Liver (tissue), 9 donors: ENCODE results near the gene FBXL13. TPM values are rescaled to one million over a fixed set of nuclear protein-coding genes. Genes with fewer than 3 reads are reported as not detected.

Experiments
- DNase-seq: peaks from one replicate; pipeline ENCODE4 v3.0.0-alpha.2; 2017; ENCODE audit warnings: low spot score
- H3K27ac ChIP-seq, 2 donors: one replicate each; pipeline ENCODE4 v1.7.0; 2013; ENCODE audit warnings: inconsistent platforms in 2 of 2, low read length in 2 of 2, control low read depth in 1 of 2, low read depth in 1 of 2, mild to moderate bottlenecking in 1 of 2
- H3K27me3 ChIP-seq, 4 donors: one replicate each; pipeline versions ENCODE4 v1.6.1 to v1.7.0; 2013; ENCODE audit warnings: low read length in 3 of 4, inconsistent platforms in 1 of 4, mild to moderate bottlenecking in 1 of 4, moderate library complexity in 1 of 4; ENCODE audit not compliant: control insufficient read depth in 4 of 4, insufficient read depth in 4 of 4
- H3K36me3 ChIP-seq, 4 donors: one replicate each; pipeline versions ENCODE4 v1.6.1 to v1.7.0; 2013; ENCODE audit warnings: low read length in 3 of 4, mild to moderate bottlenecking in 3 of 4, low read depth in 1 of 4, moderate library complexity in 1 of 4; ENCODE audit not compliant: control insufficient read depth in 4 of 4, insufficient read depth in 3 of 4
- H3K4me1 ChIP-seq, 4 donors: one replicate each; pipeline versions ENCODE4 v1.6.1 to v1.7.0; 2013; ENCODE audit warnings: low read length in 3 of 4, mild to moderate bottlenecking in 3 of 4, moderate library complexity in 1 of 4; ENCODE audit not compliant: control insufficient read depth in 4 of 4, insufficient read depth in 4 of 4
- H3K4me3 ChIP-seq, 3 donors: one replicate each; pipeline versions ENCODE4 v1.6.1 to v1.7.0; 2013; ENCODE audit warnings: low read length in 3 of 3, control low read depth in 1 of 3, low read depth in 1 of 3, mild to moderate bottlenecking in 1 of 3
- H3K9ac ChIP-seq, 2 donors: one replicate each; pipeline ENCODE4 v1.7.0; 2013; ENCODE audit warnings: low read length in 2 of 2, mild to moderate bottlenecking in 2 of 2, moderate library complexity in 2 of 2, control low read depth in 1 of 2, low read depth in 1 of 2
- H3K9me3 ChIP-seq, 4 donors: one replicate each; pipeline versions ENCODE4 v1.6.1 to v1.7.0; 2013; ENCODE audit warnings: low read length in 3 of 4; ENCODE audit not compliant: control insufficient read depth in 4 of 4
- EGR1 ChIP-seq, 2 donors: IDR thresholded peaks; 2 replicates each; pipeline ENCODE4 v1.6.1; 2016 to 2018; ENCODE audit warnings: antibody characterized with exemption in 2 of 2, low read depth in 2 of 2
- FOXA1 ChIP-seq: IDR thresholded peaks from 2 replicates; pipeline ENCODE4 v1.6.1; 2016; ENCODE audit warnings: antibody characterized with exemption
- FOXA2 ChIP-seq: IDR thresholded peaks from 2 replicates; pipeline ENCODE4 v1.6.1; 2016; ENCODE audit warnings: antibody characterized with exemption
- GABPA ChIP-seq, 2 donors: IDR thresholded peaks in 1 of 2; conservative IDR thresholded peaks in 1 of 2; 2 replicates each; pipeline ENCODE4 v1.6.1; 2016; ENCODE audit warnings: antibody characterized with exemption in 2 of 2, mild to moderate bottlenecking in 1 of 2, moderate library complexity in 1 of 2
- HNF4A ChIP-seq, 2 donors: conservative IDR thresholded peaks; 2 replicates each; pipeline ENCODE4 v1.6.1; 2016; ENCODE audit warnings: antibody characterized with exemption in 2 of 2, mild to moderate bottlenecking in 2 of 2
- HNF4G ChIP-seq: IDR thresholded peaks from 2 replicates; pipeline ENCODE4 v1.6.1; 2016; ENCODE audit warnings: antibody characterized with exemption
- JUND ChIP-seq, 2 donors: IDR thresholded peaks; 2 replicates each; pipeline ENCODE4 v1.6.1; 2016; ENCODE audit warnings: antibody characterized with exemption in 2 of 2
- NR2F2 ChIP-seq: IDR thresholded peaks from 2 replicates; pipeline ENCODE4 v1.6.1; 2016; ENCODE audit warnings: antibody characterized with exemption
- RAD21 ChIP-seq, 2 donors: IDR thresholded peaks; 2 replicates each; pipeline ENCODE4 v1.6.1; 2016; ENCODE audit warnings: antibody characterized with exemption in 2 of 2, mild to moderate bottlenecking in 2 of 2
- RXRA ChIP-seq, 2 donors: IDR thresholded peaks; 2 replicates each; pipeline ENCODE4 v1.6.1; 2017 to 2018; ENCODE audit warnings: antibody characterized with exemption in 2 of 2, mild to moderate bottlenecking in 1 of 2
- SP1 ChIP-seq: IDR thresholded peaks from 2 replicates; pipeline ENCODE4 v1.6.1; 2018; ENCODE audit warnings: antibody characterized with exemption, mild to moderate bottlenecking
- TAF1 ChIP-seq: conservative IDR thresholded peaks from 2 replicates; pipeline ENCODE4 v1.6.1; 2016; ENCODE audit warnings: antibody characterized with exemption, mild to moderate bottlenecking
- YY1 ChIP-seq: IDR thresholded peaks from 2 replicates; pipeline ENCODE4 v1.6.1; 2016; ENCODE audit warnings: antibody characterized with exemption, mild to moderate bottlenecking
- WGBS: extraction: QIAGEN DNeasy Blood & Tissue Kit; methylation state at CpG from one replicate; pipeline ENCODE4 v1.1.7; 2013; 5-methylcytosine and 5-hydroxymethylcytosine counted together
- polyA plus RNA-seq, 2 donors: library from polyadenylated mRNA; stranded (reverse) in 1 of 2; unstranded in 1 of 2; fragments of 200-250 nt in 1 of 2; fragments of >200 nt in 1 of 2; fragmentation: Nextera tagmentation in 1 of 2; extraction: Ambion mirVana in 1 of 2; gene quantifications; one replicate each; pipeline versions ENCODE4 v1.2.1 to v1.2.3, GENCODE V29; 2013 to 2015
- total RNA-seq, 2 donors: library from RNA; depleted of rRNA; stranded (reverse); fragments of >200 nt; gene quantifications; one replicate each; pipeline ENCODE4 v1.2.3, GENCODE V29; 2014
- TF ChIP-seq, protein P1 (sequence below): fragments of 150-350 bp; IDR thresholded peaks from 2 replicates; pipeline ENCODE4 v1.5.1; 2017; ENCODE audit warnings: improper control_type of control experiment, low read depth, low read length; ENCODE audit not compliant: missing input control
- TF ChIP-seq, protein P2 (sequence below): IDR thresholded peaks from 2 replicates; pipeline ENCODE4 v1.6.1; 2016; ENCODE audit warnings: antibody characterized with exemption
- TF ChIP-seq, protein P3 (sequence below): IDR thresholded peaks from 2 replicates; pipeline ENCODE4 v1.6.1; 2016; ENCODE audit warnings: antibody characterized with exemption
- TF ChIP-seq, protein P4 (sequence below): IDR thresholded peaks from 2 replicates; pipeline ENCODE4 v1.6.1; 2016; ENCODE audit warnings: antibody characterized with exemption, mild to moderate bottlenecking
- TF ChIP-seq, protein P5 (sequence below): IDR thresholded peaks from 2 replicates; pipeline ENCODE4 v1.6.1; 2016; ENCODE audit warnings: antibody characterized with exemption
- donor health status: healthy.
- donor health status: healthy.
- donor health status: healthy.
- donor health status: healthy.
- donor health status: healthy.

The FBXL13 gene
- total and polyA plus RNA-seq, 4 donors, result 0.03 to 0.75 (median 0.70) TPM; not detected in 1

DNA sequence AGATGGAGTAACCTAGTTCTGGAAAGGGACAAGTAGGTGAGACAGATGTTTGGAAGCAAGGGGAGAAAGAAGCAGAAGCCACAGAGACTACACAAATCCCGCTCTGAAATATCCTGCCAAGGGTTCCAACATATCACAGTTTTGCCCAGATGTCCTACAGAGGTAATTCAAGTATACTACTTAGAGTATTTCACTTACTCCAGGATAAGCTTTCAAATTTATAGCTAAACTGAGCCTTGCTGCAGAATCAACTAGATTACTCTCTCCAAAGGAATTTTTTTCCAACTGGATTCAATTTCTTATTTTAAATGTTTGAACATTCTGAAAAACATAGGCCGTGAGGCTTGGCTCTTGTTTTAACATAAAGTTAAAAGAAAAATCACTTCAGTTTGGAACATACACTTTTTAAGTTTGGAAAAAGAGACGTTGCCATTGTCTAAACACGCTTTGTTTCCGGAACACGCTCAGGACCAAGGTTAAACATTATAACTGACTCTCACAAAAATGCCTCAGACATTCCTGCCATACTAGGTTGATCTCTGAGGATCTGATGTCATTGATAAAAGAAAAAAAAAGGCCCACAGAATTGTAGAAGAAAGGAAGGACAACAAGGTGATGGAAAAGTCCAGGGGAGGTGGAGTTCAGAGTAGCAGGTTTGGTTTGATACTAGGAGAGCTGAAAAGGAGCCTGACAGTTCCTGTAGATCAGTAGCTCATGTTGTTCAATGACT lies 251.0 kb downstream of the FBXL13 start:
- TF ChIP-seq NR2F2 (no peak), HNF4G (no peak), SP1 (no peak), RXRA (IDR thresholded peaks at IDR 0.05) (no peak), FOXA1 (no peak), EGR1 (IDR thresholded peaks at IDR 0.05; ENCODE audit: low read depth in 2 of 2) (no peak), HNF4A (conservative IDR thresholded peaks at IDR 0.05) (no peak), YY1 (no peak), TAF1 (no peak), GABPA (IDR thresholded peaks at IDR 0.05 in 1 of 2, conservative IDR thresholded peaks at IDR 0.05 in 1 of 2) (no peak), JUND (IDR thresholded peaks at IDR 0.05) (no peak), FOXA2 (no peak), RAD21 (IDR thresholded peaks at IDR 0.05) (no peak)
- TF ChIP-seq, protein P1, sequence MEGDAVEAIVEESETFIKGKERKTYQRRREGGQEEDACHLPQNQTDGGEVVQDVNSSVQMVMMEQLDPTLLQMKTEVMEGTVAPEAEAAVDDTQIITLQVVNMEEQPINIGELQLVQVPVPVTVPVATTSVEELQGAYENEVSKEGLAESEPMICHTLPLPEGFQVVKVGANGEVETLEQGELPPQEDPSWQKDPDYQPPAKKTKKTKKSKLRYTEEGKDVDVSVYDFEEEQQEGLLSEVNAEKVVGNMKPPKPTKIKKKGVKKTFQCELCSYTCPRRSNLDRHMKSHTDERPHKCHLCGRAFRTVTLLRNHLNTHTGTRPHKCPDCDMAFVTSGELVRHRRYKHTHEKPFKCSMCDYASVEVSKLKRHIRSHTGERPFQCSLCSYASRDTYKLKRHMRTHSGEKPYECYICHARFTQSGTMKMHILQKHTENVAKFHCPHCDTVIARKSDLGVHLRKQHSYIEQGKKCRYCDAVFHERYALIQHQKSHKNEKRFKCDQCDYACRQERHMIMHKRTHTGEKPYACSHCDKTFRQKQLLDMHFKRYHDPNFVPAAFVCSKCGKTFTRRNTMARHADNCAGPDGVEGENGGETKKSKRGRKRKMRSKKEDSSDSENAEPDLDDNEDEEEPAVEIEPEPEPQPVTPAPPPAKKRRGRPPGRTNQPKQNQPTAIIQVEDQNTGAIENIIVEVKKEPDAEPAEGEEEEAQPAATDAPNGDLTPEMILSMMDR, result no peak
- TF ChIP-seq, protein P2, sequence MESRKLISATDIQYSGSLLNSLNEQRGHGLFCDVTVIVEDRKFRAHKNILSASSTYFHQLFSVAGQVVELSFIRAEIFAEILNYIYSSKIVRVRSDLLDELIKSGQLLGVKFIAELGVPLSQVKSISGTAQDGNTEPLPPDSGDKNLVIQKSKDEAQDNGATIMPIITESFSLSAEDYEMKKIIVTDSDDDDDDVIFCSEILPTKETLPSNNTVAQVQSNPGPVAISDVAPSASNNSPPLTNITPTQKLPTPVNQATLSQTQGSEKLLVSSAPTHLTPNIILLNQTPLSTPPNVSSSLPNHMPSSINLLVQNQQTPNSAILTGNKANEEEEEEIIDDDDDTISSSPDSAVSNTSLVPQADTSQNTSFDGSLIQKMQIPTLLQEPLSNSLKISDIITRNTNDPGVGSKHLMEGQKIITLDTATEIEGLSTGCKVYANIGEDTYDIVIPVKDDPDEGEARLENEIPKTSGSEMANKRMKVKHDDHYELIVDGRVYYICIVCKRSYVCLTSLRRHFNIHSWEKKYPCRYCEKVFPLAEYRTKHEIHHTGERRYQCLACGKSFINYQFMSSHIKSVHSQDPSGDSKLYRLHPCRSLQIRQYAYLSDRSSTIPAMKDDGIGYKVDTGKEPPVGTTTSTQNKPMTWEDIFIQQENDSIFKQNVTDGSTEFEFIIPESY, result no peak
- TF ChIP-seq, protein P3, sequence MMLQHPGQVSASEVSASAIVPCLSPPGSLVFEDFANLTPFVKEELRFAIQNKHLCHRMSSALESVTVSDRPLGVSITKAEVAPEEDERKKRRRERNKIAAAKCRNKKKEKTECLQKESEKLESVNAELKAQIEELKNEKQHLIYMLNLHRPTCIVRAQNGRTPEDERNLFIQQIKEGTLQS, result no peak
- TF ChIP-seq, protein P4, sequence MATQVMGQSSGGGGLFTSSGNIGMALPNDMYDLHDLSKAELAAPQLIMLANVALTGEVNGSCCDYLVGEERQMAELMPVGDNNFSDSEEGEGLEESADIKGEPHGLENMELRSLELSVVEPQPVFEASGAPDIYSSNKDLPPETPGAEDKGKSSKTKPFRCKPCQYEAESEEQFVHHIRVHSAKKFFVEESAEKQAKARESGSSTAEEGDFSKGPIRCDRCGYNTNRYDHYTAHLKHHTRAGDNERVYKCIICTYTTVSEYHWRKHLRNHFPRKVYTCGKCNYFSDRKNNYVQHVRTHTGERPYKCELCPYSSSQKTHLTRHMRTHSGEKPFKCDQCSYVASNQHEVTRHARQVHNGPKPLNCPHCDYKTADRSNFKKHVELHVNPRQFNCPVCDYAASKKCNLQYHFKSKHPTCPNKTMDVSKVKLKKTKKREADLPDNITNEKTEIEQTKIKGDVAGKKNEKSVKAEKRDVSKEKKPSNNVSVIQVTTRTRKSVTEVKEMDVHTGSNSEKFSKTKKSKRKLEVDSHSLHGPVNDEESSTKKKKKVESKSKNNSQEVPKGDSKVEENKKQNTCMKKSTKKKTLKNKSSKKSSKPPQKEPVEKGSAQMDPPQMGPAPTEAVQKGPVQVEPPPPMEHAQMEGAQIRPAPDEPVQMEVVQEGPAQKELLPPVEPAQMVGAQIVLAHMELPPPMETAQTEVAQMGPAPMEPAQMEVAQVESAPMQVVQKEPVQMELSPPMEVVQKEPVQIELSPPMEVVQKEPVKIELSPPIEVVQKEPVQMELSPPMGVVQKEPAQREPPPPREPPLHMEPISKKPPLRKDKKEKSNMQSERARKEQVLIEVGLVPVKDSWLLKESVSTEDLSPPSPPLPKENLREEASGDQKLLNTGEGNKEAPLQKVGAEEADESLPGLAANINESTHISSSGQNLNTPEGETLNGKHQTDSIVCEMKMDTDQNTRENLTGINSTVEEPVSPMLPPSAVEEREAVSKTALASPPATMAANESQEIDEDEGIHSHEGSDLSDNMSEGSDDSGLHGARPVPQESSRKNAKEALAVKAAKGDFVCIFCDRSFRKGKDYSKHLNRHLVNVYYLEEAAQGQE, result no peak
- TF ChIP-seq, protein P5, sequence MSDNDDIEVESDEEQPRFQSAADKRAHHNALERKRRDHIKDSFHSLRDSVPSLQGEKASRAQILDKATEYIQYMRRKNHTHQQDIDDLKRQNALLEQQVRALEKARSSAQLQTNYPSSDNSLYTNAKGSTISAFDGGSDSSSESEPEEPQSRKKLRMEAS, result no peak
- no peak overlapping the region for H3K9ac ChIP-seq
- H3K4me1 ChIP-seq, result no peaks in the 10 kb centered on the region
- peaks cover 0 to 10% (median 3%) of the 10 kb centered on the region in 4 donors for H3K36me3 ChIP-seq
- no peaks in the 10 kb centered on the region for H3K9me3 ChIP-seq
- H3K27me3 ChIP-seq, result no peaks in the 10 kb centered on the region
- no peak for DNase-seq
- no peak overlapping the region for H3K4me3 ChIP-seq
- 96% methylated on average over 6 of the region's 6 CpGs for WGBS
- no peak overlapping the region for H3K27ac ChIP-seq
